ENCODE measurements around the gene ROCK2.

The ROCK2 gene

DNA sequence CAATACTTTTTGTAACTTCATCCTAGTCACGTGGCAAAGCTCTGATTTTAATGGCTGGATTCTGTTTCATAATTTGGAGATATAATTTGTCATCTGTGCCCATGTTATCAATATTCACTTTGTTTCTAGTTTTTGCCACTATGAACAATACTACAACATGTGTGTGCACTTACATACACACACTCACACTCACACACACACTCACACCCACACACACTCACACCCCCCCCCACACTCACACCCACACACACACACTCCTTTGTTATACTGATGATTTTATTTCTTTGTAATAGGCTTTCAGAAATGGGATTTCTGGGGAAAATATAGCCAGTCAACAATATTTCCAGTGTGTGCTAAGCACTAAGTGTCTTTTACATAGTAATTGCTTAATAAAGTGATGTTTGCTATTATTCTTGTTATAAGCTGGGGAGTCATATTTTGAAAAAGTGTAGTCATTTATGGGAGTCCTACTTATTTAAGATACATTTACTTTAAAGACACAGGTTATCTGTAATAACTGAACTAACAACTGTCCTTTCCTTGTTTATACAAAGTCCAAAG, 22.8 kb upstream of the ROCK2 start:
- no peak for DNase-seq (ENCODE audit: low spot score)

DNA sequence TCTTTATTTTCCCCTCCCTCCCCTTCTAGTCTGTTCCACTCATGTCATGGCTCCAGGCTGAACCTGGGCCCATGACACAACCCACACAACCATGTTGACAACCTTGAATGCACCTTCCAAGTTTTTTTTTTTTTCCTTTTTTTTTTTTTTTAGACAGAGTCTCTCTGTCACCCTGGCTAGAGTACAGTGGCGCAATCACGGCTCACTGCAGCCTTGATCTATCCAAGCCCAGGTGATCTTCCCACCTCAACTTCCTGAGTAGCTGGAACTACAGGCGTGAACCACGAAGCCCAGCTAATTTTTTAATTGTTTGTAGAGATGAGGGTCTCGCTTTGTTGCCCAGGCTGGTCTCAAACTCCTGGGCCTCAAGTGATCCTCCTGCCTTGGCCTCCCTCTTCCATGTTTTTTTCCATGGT, 21.9 kb upstream of the ROCK2 start:
- DNase-seq (ENCODE audit: low spot score), result no peak

DNA sequence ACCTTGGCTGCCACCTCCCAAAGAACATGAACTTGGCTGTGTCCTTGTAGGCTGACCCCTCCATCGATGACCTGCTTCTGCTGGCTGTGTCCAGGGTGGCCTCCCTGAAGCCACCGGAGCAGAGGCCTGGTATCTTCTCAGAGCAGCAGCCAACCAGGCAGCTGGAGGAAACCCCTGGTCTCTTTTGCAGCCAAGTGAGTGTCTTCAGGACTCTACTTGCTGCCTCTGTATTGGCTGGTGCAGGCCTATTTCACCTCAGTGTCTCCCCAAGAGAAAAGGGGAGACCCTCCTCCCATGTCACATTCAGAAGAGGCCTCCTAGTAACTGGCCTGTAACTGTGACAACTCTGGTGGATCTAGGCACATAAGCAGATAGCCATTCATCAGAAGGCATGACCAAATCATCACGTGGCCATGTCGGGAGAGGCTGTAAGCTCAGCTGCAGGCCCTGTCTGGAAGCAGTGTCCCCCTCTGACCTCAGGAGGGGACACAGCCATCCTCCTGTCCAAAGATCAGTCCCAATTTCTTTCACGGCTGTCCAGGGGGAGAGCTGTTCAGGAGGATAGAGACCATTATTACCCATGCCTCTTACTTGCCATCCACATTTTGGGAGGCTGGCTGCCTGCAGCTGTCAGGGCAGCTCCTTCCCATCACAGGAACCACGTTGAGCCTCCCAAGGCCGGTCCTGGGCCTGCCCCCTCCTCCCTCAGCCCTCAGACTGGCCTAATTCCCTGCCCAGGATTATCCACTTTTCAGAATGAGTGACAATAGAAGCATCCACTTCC, 20.9 kb upstream of the ROCK2 start:
- DNase-seq (ENCODE audit: low spot score), result no peak

DNA sequence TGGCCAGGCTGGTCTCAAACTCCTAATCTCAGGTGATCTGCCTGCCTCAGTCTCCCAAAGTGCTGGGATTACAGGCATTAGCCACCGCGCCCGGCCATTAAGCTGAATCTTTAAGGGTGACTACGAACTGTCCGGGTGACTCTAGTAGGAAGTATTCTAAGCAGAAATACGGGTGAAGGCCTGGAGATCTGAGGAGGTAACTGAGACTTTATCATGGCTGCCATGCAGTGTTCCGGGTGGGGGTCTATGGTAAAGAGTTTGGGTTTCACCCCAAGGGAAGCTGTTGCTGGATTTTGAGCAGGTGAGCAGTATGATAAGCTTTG, 20.1 kb upstream of the ROCK2 start:
- DNase-seq (ENCODE audit: low spot score), result no peak

DNA sequence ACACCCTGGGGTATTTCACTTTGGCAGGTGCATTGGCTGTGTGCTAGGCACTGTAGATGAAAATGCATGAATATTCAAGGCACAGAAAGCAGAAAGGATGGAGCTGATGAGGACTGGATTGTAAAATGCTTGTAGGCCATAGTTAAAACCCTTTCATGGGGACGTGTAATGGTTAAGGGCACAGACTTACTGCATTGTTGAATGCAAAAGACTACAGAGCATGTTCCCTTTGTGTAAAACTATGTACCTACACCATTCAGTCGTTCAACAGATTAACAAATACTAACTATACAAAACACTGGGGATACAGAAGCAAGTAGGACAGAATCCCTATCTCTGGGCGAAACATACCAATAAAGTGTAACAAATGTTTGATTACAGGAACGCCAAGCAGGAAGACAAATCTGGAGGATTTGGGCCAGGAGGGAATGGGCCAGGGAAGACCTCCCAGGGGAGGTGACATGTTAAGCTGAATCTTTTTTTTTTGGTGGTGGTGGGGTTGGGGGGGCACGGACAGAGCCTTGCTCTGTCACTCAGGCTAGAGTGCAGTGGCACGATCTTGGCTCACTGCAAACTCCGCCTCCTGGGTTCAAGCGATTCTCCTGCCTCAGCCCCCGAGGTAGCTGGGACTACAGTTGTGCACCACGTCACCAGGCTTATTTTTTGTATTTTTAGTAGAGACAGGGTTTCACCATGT, 19.6 kb upstream of the ROCK2 start:
- DNase-seq (ENCODE audit: low spot score), result no peak

DNA sequence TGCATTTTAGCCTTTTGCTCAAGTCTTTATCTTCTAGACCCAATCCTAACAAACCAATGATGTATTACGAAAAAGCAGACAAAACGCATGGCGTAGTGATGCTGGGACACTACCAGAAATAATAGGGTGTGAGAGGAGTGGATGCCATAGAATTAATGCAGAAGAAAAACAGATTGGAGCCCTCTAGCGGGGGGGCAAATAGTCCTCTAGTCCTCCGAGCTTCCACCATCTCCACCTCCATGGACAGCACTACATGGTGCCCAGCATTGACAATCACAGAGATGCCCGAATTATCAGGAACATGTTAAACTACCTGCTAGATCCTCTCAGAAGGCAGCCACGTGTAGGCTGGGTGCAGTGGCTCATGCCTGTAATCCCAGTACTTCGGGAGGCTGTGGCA, 15.4 kb upstream of the ROCK2 start:
- no peak for DNase-seq (ENCODE audit: low spot score)

DNA sequence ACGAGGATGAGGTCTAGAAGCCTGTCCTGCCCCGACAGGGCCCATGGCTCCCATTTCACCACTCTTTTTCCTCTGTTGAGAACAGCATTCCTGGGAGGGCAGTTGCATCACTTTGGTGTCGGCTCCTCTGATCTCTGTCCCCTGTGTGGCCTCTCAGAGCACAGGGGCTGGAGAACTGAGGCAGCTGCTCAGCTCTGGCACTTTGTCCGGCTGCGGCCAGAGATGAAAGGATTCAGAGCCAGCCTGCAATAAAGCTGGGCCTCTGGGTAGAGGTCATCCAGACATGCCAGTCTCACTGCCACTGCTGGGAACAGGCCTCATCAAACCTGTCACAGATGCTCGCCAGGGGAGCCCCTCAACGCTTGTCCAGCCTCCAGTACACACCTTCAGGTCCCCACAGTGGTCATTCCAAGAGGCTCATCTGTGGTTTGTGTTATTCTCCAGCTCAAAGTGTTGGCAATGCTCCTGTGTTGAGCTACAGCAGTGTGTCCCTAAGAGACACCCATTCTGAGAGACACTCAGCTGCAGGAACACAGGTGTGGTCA, 13.1 kb upstream of the ROCK2 start:
- DNase-seq (ENCODE audit: low spot score), result no peak

DNA sequence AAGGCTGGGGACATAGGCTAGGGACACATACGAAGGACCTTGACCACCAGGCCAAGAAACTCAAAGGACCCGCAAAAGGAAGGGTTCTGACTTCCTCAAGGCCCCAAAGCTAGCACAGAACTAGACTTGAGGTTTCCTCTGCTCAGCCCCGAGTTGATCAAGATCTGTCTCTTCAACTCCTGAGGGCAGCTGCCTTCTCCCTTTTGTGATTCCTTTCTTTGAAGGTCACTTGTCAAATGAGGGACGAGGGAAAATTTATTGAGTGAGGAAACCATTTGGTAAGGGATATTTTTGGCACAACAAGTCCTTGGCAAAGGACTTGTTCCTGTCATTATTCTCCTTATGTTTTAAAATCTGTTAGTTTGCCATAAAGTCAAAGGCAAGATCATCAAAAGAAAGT, 12.3 kb upstream of the ROCK2 start:
- no peak for DNase-seq (ENCODE audit: low spot score)

DNA sequence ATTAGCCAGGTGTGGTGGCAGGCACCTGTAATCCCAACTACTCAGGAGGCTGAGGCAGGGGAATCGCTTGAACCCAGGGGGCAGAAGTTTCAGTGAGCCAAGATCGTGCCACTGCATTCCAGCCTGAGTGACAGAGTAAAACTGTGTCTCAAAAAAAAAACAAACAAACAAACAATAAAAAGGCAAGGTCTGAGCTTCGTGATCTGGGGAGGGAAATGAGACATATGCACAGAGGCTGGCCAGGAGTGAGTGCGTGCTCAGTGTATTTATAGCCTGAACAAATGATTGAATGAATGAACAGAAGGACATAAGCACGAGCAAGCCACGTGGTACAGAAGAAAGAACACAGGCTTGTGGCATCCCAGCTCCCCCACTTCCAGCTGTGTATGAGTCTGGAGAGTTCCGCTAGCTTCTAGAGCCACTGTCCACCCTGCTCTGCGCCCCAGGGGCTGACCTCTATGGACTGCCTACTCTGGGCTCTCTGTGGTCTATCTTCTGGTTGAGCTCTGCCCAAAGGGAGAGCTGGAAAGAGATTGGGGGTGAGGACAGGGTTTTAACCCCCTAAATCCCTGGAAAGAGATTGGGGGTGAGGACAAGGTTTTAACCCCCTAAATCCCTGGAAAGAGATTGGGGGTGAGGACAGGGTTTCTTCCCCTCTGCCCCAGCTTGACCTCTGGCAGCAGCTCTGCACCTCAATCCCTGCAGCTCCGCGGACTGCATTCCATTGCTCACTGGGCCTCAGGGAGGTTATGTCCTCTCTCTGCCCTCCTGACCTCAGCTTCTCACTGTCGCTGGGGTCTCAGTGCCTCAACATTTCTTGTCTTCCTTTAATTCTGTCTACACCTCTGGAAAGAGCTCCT, 11.0 kb upstream of the ROCK2 start:
- DNase-seq (ENCODE audit: low spot score), result no peak

DNA sequence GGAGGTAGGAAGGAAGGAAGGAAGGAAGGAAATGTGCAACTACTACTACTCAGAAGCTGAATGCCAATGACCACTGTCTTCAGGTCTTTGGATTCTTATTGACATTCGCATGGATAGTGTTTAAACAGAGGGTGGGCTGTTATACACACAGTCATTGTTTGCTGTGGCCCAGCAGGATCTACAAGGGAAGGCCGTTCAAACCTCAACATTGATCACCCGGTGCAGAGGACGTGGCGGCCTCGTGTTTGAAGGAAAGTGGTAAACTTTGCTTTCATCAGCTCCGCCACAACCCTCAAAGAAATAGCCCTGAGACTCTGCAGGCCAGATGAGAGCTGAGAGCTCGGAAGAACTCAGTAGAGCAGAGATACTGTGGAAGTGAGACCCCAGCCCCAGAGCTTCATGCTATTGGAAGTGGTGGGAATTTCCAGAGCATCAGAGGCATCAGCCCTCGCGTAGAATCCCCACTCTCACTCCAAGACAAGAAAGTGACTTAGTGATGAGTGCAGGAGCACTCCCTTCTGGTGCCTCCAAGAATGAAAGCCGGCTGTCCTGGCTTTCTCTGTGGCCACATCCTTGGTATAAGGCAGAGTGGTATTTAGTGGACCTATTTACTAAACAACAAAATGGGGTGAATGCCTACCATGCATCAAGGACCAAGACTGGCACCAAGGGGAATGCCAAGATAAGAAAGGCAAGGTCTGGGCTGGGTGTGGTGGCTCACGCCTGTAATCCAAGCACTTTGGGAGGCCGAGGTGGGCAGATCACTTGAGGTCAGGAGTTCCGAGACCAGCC, 10.1 kb upstream of the ROCK2 start:
- no peak for DNase-seq (ENCODE audit: low spot score)

DNA sequence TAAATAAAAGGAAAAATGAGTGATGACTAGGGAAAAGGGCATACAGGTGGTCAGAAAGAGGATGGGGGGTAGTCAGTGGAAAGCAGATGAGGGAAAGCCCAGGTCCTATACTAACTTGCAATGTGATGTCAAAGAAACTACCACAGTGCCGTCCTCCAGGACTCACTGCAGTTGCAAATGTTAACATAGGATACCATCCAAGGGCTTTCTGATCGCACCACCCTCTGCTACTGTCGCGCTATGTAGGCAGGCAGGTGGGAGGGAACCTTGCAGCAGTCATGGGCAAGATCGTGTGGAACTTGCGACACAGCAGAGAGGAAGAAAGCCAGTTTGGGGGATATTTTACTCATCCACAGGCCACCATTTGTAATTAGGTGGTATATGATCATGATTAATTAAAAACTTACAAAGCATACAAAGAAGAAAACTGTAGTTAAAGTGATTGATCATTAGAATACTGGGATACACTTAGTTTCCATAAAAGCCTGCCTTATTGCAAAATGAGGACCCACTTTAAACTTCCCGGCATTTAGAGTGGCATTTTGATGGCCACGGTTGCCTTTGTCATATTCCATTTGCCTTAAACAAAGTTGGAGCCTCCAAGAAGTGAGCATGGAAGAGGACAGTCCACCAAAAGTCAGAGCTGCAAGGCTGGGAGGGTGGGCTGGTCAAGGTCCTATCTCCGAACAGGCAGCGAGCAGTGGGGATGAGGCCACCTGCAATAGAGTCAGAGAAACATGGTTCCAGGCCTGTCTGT, 8.5 kb upstream of the ROCK2 start:
- DNase-seq (ENCODE audit: low spot score), result no peak

DNA sequence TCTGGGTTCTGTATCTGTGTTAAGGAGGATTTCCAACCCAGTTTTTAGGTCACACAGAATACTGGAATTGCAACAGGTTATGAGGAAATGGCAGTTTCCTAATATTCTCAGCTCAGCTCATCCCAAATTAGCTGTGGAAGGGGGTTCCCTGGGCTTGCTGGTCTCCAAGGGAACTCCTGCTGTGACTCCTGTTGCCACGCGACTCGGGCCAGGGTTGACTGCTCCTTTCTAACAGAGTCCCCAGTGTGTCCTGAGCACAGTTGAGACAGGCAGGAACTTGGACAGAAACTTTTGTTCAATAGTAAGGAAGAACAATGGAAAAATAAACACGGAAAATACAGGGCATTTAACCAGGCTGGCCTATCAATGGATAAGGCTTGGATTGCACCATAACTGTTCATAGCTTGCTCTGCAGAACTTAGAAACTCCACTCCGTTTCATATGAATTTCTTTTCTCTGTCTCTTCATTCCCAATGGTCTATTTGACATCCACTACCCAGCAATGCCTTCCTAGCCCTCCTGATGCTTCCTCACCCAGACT, 3.8 kb upstream of the ROCK2 start:
- no peak for DNase-seq (ENCODE audit: low spot score)

DNA sequence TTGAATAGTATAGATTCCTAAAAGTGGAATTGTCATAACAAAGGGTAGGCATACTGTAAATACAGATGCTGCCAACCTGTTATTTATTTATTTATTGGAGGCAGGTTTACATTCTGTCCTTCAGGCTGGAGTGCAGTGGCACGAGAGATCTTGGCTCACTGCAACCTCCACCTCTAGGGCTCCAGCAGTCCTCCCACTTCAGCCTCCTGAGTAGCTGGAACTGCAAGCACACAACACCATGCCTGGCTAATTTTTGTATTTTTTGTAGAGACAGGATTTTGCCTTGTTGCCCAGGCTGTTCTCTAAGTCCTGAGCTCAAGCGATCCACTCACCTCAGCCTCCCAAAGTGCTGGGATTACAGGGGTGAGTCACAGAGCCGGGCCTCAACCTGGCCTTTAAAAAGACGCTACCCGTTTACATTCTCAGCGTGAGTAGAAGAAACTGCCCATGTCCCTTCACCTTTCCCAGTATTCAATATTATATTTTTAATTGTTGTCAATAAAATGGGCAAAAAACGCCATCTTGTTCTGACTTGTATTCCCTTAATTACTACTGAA, 3.0 kb upstream of the ROCK2 start:
- DNase-seq (ENCODE audit: low spot score), result no peak

DNA sequence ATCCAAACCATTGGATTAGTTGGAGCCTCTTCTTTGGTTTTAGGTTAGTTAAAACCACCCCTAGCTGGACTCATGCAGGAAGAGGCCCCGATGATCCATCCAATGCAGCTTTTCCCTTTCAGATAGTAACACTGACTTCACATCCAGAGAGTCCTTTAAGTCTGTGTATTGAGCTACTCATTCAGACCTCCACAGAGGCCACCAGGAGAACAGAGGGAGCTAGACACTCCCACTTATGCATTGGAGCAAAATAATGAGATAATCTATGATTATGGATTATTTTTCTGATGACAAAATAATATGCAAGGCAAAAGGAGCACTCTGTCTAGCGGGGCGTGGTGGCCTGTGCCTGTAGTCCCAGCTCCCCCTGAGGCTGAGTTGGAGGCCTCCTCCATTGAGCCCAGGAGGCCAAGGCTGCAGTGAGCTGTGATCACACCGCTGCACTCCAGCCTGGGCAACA, 1.6 kb upstream of the ROCK2 start:
- no peak for DNase-seq (ENCODE audit: low spot score)

DNA sequence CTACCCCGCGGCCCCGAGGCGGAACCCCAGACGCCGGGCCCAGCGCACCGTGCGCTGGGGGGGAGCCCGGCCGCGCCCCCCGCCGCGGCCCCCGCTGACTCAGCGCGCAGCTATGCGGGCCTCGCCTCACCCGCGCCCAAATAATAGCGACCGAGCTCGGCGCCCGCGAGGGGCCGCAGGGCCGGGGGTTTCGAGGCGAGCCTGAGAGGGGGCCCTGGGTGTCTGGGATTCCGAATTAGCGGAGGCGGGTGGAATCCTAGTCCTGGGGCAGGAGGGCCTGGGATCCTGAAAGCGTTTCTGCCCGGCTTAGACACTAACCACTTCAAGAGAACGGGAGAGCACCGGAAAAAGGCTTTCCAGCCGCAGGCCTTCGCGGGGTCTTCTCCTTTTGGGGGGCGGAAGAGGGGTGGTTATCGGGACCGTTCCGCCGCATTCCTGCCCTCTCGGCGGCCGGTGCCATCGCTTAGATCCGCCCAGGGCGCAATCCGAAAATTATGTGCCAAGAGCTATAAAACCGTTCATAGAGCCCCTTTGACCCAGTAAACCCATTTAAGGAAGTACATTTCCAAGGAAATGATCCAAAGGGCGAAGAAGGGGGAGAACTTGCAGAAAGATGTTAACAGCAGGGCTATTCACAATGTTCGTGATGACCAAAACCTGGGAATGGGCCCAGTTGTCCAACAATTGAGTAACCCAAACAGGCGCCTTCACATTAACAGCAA, 681 bp upstream of the ROCK2 start:
- peak; percentile 75 for DNase-seq (ENCODE audit: low spot score)

DNA sequence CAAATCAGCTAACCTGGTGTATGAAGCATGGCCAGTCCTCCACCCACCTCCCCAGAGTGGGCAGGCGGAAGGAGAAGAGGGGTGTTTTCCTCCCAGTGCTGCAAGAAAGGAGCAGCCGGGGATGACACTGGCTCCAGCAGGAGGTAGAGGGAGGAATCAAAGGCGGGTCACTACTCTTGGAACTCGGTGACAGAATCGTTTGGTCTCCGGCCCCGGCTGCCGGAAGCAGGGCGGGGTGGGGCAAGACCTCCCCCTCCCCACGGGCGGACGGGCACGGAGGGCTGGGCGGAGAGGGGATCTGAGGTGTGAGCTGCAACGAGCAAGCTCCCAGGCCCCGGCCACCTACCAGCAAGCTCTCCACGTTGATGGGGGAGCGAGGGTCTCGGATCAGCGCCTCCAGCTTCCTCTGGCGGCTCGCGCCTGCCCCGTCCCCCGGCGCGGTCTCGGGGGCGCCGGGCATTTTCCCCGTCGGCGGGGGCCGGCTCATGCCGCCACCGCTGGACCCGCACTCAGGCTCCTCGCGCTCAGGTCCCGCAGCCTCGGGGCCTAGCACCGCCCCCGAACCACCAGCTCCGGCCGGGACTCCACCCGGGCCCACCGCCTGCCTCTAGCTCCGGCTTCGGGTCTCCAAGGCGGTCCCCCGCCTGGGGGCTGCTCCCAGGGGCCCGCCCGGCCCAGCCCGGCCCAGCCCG, 640 bp downstream of the ROCK2 start:
- peak; percentile 70 for DNase-seq (ENCODE audit: low spot score)

DNA sequence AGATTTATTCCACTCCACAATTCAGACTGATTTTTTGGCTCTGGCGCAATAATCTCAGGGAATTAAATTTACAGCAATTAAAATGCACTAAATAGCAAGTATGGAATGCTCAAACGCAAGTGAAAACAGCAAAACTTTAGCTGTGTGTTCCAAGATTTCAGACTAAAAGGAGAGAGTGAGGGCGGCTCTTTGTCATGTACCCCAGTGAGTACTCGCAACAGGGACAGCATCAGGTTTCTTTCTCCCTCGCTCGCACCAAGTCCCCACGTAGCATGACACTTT, 1.1 kb downstream of the ROCK2 start:
- peak; percentile 17 for DNase-seq (ENCODE audit: low spot score)

DNA sequence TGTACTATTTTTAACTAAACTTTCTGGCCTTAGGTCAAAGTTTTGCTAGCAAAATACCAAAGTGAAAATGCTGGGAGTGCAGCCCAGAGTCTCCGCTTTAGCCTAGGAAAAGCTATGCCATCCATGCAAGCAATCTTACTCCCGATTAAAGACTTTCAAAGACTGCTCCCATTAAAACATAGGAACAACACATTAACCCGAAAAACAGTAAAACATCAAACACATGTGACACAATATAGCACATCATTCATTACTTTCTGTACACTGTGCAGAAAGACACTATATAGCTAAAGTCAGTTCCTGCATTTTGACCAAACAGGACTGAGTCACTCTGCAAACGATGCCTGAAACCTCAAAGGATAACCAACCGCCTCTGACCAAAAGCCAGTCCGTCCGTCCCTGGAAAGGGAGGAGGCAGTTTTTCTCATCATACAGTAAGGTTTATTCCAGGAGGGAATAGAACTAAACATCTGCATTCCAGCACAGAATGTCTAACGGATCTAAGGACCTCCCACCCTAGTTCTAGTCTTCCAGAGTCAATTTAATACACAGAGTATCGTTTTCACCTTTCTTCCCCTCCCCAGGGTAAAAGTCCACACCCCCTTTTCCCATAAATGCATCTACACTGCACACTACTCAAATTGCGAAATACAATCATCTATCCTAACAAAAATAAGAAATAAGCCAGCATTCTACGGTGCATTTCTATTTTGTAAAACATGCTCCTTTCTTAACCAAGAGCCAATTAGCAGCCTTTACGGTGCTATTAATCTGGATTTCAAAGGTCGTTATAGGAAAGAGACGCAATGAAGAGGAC, 1.7 kb downstream of the ROCK2 start:
- peak; percentile 88 for DNase-seq (ENCODE audit: low spot score)

All from RKO (cell line).